AG08395 (cell line): ENCODE measurements around the gene MINK1.
"Not testable (repeated sequence)": the region's sequence is repeated elsewhere in the genome, so short reads cannot be mapped to it uniquely, and the experiment has no call there.

Experiments used
- DNase-seq: peaks from one replicate; pipeline ENCODE4 v3.0.0; 2012; ENCODE audit warnings: mixed read lengths, low spot score

MINK1 gene

GRCh38 chr17:4899341-4900230 lies 66.4 kb downstream of the MINK1 start, which contains the start of gene C17orf107:
TSS of gene C17orf107 (plus strand) at chr17:4899536. CDS start at chr17:4899763, 227 bp downstream.
- DNase-seq, result peak; percentile 73

GRCh38 chr17:4900231-4901107 lies 67.3 kb downstream of the MINK1 start:
- no peak for DNase-seq

- DNase-seq, result no peak
Observed at GRCh38 chr17:4901108-4901647, 68.0 kb downstream of the MINK1 start.

- DNase-seq, result no peak
Observed at GRCh38 chr17:4901648-4902344, 68.7 kb downstream of the MINK1 start.

- DNase-seq, result no peak
Observed at GRCh38 chr17:4902540-4902939, 69.4 kb downstream of the MINK1 start.

- DNase-seq, result peak; percentile 43
Observed at GRCh38 chr17:4903051-4903818, 70.1 kb downstream of the MINK1 start, which contains the start of gene CHRNE. TSS of gene CHRNE (minus strand) at chr17:4903098. CDS start at chr17:4903063, 35 bp downstream.

GRCh38 chr17:4906642-4907041 lies 73.5 kb downstream of the MINK1 start:
- not testable (repeated sequence) for DNase-seq

- DNase-seq, result no peak
Observed at GRCh38 chr17:4908301-4908700, 75.2 kb downstream of the MINK1 start.

- DNase-seq, result peak; percentile 94
Observed at GRCh38 chr17:4908711-4909496, 75.8 kb downstream of the MINK1 start.

GRCh38 chr17:4913994-4914393 lies 80.9 kb downstream of the MINK1 start:
- DNase-seq, result no peak

- not testable (repeated sequence) for DNase-seq
Observed at GRCh38 chr17:4914551-4914950, 81.4 kb downstream of the MINK1 start.

- DNase-seq, result no peak
Observed at GRCh38 chr17:4919511-4920047, 86.4 kb downstream of the MINK1 start.

- DNase-seq, result no peak
Observed at GRCh38 chr17:4920351-4921048, 87.4 kb downstream of the MINK1 start.

- DNase-seq, result no peak
Observed at GRCh38 chr17:4921320-4921719, 88.2 kb downstream of the MINK1 start.

- DNase-seq, result not testable (repeated sequence)
Observed at GRCh38 chr17:4926577-4927335, 93.6 kb downstream of the MINK1 start.

- DNase-seq, result no peak
Observed at GRCh38 chr17:4928881-4929280, 95.7 kb downstream of the MINK1 start.

- no peak for DNase-seq
Observed at GRCh38 chr17:4931963-4932362, 98.8 kb downstream of the MINK1 start, which contains the start of gene GP1BA. TSS of gene GP1BA (plus strand) at chr17:4932277. CDS start at chr17:4932605, 328 bp downstream.

- no peak for DNase-seq
Observed at GRCh38 chr17:4932756-4933155, 99.6 kb downstream of the MINK1 start.
